Measurements from ENCODE around the gene CBX1.

Gene CBX1

DNA sequence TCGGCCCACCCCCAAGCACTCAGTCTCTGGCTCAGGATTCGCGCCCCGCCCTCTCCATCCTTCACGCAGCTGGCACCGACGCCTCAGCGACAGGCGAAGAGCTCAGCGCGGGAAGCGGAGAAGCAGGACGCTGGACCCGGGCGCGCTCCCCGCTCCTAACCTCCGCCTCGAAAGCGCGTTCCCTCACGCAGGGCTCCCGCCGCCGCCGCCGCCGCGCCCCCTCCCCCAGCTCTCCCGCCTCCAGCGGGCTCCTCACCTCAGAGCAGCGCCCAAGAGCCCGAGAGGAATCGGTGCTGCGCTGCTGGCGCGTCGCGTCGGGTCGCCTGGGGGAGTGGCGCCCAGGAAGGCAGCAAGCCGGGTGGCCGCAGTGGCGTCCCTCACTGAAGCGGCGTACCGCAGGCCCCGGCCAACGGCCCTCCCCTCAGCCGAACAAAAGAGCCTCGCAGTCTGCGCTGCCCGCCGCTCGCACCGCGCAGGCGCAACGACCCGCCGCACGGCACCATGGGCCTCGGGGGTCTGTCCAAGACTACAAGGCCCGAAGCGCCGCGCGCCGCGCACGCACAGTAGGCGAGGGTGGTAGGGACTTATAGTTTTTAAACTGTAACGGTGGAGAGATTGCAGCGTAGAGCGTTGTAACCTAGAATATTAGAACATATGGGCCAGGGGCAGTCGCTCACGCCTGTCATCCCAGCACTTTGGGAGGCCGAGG lies at the start of gene CBX1:
TSS of gene CBX1 (minus strand) at position 467 of the 709 bp plus-strand sequence. CDS start 24,474 bp downstream, outside the sequence.
- peak; percentile 90 for DNase-seq (ENCODE audit: low read depth)

DNA sequence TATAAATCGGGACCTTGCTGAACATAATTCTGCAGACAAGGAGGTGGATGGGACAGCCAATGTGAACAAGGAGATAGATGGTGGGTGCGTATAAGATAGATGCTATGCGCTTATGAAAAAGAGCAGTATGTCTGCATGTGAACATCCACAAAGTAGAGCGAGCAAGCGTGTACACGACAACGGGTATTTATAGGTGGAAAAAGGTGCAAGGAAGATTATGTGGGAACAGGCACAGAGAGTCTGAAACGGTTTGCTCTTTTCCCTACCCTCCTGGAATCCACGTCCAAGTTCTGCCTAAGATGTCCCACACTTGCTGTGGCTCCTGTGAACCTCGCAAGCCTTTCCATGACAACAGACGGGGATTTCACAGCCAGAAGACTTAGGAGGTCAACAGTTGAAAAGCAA lies 49.3 kb upstream of the CBX1 start:
- DNase-seq (ENCODE audit: low read depth) = no peak

DNA sequence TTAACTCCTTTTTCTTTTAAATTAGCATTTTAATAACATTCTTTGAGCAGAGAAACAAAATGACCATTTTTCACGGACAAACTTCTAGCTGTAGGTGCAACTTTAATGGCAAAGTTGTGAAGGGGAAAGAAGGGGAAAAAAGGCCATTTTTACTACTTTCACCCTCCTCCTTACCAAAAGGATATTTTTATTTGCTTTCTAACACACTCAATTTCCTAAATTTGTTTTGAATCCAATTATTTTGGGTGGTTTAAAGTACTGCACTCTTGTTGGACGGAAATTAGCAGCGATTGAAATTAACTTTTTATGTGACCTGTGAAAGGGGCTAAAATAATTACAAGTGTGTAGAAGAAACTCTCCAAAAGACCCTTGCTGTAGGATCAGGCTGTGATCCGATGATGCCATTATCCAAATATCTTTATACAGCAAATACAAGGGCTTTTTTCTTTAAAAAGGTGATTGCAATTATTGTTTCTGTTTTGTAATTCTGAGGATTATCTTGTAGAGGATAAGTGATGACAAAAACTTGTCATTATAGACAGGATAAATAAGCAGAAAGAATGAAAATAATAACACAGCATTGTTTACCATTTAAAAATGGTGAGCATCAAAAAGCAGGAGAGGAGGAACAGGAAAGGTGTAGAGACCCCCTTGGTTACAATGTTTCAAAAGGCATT lies 48.6 kb upstream of the CBX1 start:
- no peak for DNase-seq (ENCODE audit: low read depth)

DNA sequence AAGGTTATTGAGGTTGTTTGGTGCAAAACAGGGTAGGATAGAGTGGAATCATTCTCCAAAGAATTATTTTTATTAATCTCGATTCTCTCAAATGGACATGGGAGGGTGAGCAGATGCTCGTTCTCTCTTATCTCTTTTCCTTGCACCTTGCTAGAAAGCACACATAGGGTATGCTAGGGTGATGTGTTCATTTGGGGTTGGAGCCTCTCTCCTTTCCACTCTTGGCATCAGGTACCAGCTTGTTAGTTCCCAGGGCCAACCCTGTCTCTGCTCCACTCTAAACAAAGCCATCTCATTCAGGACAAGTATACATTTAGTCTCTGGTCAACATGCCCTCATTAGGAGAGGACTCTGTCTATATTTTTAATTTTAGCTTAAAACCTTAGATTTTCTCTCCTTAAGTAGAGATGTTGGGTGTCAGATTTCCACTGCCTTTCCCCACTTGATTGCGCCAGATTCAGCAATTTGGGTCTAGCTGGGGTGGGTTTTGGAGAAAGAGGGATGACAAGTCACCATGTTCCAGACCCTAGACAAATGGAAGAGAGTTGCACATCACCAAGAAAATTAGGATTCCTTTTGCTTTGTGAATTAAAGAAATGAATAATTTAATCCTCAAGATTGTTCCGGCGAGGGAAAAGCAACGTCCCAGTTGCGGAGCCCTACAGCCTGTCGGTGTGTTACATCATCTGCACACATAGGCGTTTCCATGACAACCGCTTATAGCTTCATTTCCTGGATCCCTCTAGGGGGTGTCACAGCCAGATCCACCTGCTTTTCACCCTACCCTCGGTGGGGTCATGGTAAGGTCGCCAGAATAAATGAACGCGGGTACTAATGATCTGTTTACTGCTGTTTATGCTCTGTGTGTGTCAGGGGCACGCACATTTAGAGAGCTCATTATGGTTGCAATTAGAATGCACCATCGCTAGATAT lies 47.8 kb upstream of the CBX1 start:
- no peak for DNase-seq (ENCODE audit: low read depth)

DNA sequence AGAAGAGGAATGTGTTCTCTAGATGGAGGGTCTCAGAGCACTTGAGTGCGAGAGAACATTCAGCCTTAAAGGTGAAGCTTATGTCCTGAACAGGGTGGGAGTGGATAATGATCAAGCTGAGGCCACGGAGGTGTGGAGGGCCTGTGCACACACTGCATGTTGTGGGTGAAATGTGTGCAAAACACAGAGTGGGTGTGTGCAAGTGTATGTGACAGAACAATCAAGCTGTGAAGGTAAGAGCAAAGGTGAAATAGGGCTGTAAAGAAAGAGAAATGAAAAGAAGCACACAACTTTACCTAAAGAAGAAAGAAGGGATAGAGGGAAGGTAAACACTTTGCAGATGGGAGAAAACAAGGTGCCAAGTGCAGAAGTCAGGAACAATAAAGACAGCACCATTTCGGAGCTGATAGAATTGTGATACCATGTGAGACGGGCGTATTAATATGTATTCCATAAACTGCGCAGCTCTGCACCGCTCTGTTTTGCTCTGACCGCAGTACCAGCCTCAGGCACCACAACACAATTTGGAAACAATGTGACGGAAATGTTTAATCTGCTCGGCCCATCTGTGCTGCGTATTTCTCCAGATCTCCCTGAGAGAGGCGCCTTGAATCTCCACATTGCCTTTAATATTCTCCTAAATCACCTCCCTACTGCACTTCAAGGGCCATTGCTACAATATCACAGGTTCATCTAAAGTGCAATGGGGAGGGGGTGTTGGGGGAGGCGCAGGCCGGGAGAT lies 46.9 kb upstream of the CBX1 start:
- no peak for DNase-seq (ENCODE audit: low read depth)

DNA sequence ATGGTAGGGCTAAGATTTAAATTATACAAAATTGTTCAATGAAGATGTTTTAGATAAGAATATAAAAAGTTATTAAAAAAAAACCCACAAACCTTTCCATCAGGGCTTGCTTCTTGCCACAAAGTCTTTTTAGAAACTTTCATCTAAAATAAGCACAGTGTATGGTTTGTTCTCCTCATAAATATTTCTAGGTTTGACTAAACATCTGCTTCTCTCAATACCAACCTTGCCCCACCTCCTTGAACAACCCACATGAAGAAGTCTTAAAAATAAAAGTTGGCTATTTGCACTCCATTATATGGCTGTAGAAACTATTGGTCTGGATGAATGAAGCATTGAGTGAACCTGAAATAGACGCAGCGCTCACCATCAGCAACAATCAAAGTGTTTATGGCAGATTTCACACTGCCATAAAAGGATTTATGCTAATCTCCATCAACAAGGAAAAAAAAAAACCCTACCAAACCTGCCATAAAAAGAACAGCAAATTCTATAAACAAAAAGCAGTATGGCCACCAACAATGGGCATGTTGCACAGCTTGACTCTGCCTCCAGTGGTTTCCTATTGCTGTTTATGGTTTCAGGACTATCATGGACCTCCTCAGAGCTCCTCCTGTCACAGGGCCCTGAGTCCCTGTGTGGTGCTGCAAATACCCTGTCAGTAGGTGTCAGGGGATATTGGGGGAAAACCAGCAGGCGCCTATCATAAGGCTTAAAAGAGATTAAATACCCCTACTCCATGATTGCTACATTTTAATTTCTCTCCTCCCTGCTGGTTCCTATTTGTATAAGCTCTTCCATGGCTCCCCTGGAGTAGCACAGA lies 43.9 kb upstream of the CBX1 start:
- DNase-seq (ENCODE audit: low read depth) = no peak

DNA sequence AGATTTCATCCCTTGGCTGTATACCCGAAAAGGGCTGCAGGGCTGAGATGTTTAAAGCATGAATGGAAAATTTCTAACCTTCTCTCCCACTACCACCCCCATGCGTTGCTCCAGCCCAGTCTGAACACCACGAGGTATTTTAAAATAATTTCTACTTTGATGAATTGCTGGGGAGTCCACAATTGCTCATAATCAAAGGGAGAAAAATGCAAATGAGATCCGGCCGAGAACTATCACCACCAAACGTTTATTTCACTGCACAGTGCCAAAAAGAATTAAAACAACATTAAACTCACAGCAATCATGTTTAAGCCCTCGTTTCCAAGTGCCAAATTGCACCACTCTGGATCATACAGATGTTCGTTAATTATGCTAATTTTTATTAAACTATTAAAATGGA lies 43.0 kb upstream of the CBX1 start:
- DNase-seq (ENCODE audit: low read depth) = no peak

DNA sequence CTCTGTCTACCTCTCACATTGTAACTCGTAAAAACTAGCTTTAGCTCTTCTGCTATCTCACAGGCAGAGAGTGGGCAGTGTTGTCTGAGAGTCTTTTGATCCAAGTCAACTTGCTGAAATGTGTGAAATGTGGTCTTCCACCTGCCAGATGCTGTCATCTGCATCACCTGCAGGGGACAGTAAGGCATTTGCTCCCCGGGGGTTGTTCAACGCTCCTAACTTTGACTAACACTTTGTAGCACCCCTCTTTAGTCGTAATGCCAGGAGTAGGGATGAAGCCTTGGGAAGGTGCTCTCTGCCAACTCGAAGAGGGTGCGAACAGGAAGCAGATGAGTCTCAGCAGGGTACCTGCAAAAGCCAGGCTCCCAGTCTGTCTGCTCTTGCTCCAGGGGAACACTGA lies 42.4 kb upstream of the CBX1 start:
- DNase-seq (ENCODE audit: low read depth) = no peak

DNA sequence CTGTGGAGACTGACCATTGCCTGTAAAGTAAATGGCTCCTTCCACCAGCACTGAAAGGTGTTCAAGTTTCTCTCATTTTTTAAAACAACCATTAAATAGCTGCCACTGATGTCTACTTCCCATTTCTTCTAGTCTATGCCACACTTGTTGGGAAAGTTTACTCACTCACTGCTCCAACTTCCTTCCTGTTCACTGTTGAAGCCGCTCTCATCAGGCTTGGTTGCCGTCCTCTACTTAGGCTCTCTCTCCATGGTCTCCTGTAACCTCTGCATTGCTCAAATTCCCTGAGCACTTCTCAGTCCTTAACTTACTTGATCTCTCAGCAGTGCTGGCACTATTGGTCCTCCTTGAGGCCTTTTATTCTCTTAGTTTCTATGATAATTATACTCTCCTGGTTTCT lies 38.7 kb upstream of the CBX1 start:
- no peak for DNase-seq (ENCODE audit: low read depth)

DNA sequence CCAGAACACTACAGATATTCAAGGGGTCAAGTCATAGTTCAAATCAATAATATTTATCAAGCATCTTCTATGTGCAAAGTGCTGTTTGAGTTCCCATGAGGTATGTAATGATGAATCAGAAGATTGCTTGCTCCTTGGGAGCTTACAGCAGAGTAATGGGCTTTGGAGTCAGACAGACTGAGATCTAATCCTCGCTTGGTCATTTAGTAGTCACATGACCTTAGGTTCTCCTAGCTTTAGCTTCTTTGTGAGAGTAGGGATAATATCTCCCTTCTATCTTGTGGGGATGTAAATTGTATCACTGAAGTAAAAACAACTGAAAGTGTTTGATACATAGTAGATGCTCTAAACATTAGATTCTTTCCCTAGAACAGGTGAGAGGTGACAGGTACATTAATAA lies 36.4 kb upstream of the CBX1 start:
- DNase-seq (ENCODE audit: low read depth) = no peak

DNA sequence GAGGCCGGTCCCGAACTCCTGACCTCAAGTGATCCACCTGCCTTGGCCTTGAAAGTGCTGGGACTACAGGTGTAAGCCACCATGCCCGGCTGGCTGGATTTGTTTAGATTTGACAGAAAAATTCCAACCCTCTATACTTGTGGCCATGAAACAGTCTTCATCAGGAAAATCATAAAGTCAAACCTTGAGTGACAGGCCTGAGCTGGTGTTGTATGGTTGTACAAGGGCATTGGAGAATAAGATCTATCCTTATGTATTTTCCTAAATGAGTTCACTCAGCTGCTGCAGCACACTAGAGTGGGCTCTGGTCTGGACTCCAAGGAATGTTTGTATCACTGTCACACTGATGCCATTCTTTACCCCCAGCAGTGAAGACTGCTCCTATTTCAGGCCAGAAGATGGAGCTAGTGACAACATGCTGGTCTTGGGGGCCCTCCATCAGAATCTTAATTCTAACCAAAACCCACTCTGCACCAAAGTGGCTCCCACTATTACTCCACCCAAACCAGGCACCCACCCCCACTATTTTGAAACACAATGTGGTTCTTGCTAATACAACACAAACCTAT lies 33.7 kb upstream of the CBX1 start:
- no peak for DNase-seq (ENCODE audit: low read depth)

DNA sequence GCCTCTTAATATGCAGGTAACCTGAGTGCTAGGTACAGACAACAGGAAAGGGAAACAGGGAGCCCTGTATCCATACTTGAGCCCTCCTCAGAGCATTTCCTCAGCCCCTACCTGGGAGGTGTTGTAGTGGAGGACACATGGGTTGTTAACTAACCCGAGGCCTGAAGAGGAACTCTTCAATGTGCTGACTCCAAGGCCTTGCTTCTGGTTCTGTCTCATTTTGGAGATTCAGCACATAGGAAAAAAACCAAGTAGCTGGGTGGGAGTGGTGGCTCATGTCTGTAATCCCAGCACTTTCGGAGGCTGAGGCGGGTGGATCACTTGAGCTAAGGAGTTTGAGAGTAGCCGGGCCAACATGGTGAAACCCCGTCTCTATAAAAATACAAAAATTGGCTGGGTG lies 31.1 kb upstream of the CBX1 start:
- no peak for DNase-seq (ENCODE audit: low read depth)

DNA sequence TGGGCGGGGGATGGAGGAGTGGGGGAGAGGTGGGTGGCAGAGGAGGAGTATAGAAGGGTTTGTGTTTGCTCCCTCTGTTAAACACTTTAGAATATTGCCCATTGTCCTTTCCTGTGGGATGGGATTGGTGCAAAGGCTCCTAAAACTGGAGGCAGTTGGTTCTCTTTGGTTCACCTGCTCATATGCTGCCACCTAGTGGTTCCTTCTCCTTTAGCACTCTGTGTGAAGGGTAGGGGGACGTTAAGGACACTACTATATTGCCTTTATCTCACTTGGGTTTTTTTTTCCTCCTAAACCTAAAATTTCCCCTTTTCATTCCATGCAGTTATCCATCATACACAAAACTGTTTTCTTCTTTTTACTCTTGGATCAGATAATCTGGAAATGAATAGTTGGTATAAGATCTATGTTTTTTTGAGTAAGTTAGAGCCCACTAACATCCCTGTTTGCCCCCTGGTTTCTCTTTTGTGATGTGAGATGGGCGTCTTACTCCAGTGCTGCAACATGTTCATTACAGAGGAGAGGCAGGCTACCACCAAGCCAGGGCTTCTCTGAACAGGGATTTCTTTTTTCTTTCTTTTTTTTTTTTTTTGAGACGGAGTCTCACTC lies 30.0 kb upstream of the CBX1 start:
- peak; percentile 42 for DNase-seq (ENCODE audit: low read depth)

DNA sequence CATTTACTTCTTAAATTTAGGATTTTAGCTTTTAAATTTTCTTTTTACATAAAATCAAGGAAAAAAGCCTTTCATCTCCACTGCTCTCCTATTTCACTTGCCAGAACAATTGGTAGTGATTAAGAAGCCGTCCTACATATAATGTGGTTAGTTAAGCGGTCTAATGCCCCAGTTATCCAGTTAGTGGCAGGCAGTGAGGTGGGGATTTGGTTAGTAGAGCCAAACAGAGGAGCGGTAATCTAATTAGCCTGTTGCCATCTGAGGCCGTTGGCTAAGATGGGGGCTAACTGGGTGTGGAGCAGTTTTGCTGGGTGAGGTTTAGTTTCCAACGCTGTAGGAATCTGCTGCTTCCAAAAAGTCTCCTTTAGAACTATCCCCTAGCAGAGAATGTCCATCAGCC lies 28.7 kb upstream of the CBX1 start:
- DNase-seq (ENCODE audit: low read depth) = no peak

DNA sequence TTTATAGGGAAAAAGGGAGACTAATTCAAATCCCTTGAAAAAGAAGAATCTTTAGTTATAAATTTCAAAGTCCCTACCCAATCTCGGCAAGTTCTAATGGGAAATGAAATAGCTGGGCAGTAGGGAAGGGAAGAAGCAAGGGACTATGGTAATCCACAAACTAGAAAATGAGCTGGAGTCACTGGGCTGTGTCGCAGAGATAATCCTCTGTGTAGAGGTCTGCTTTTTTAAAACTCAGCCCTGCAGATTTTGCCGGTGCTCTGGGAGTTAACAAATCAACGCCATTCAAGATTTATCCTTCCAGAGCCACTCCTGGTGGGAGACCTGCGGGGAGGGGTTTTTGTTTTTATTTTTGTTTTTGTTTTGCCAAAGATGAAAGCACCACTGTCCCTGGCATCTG lies 27.1 kb upstream of the CBX1 start:
- DNase-seq (ENCODE audit: low read depth) = no peak

DNA sequence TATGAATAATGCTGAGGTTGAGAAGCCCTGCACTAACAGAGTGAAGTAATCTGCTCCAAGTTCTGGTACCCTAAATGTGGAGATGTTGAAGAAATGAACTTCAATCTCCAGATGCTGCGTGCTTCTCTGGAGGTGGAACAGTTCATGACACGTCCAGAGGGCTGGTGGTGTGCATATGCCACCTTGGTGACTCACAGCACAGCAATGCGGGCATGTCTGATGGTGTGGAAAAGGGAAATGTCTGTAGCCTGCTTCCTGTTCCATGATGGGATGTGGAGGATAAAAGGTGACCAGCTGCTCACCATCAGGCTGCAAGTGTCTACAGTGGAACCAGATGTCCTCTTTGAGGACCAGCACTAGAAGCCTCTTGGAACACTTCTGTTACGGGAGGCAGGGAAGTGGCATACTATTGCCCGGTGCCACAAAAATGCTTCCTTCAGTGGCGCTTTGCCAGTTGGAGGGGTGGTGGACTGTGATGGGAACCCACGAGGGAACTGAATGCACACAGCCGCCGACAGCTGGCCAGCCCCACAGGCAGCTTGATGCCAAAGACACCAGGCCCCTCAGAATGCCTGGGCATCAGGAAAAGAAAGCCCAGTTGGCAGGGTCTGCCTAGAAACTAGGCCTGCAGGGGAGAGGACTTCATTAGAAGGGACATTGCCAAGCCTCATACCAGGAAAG lies 26.2 kb upstream of the CBX1 start:
- DNase-seq (ENCODE audit: low read depth) = no peak

DNA sequence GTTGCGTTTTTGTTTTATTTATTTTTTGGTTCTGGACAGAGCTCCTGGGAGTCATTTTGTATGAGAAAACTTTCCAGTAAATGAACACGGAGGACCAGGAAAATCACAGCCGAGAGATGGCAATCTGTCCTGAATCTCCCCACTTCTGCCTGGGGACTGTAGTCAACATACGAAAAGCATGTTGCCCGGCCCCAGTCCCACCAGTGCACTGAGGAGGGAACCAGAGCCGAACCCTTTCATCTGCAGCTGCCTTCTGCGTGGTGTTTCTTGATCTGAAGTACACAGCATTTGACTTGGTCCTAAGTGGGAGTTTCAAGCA lies 25.2 kb upstream of the CBX1 start:
- DNase-seq (ENCODE audit: low read depth) = no peak

DNA sequence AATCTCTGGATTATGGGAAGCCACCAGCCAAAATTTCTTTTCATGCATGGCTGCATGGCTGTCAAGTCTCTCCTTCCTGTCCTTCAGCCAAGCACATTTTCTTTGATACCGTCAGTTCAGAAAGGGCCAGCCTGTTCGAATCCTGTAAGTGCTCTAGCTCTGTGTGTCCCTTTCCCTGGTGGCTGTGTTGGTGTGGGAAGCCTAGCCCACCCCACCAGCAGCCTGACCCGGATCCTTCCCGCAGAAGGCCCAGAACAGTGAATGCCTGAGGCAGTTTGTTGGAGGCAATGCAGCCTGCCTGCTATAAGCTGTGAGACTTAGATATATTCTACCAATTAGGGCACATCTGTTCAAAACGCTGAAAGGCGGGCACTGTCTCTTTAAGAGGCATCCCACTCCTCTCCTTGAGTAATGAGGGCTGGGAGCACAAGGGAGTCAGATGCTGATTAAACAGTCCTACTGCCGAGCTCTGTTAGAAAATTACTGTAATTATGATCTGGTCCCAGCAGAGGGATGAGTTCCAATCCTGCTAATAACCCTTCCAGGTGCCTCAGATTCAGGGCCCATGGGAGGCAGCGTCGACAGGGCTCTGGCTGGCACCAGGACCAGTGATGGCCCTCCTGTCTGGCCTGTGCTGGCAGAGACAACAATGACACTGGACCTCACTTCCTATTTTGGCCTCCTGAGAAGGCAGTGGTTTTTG lies 24.7 kb upstream of the CBX1 start:
- no peak for DNase-seq (ENCODE audit: low read depth)

DNA sequence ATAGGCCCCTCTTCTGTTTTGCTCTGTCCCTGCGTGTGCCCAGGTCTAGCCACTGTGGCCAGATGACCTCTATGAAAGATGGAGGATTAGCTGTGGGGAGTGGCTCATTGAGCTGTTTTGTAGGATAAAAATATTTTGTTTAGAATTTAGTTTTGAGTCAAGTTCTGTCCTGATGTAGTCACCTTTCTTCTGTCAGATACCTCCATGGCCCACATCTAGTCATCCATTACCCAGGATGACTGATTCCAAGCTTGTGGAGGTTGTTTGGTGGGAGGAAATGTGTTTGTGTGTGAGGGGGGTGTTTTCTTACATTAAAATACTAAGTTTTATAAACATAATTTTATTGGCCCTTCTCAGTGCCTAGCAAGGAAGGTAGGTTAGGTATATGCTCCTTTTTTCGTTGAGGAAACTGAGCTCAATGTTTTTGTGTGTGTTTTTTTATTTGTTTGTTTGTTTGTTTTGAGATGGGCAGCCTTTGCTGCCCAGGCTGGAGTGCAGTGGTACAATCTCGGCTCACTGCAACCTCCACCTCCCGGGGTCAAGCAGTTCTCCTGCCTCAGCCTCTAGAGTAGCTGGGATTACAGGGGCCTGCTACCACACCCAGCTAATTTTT lies 22.6 kb upstream of the CBX1 start:
- DNase-seq (ENCODE audit: low read depth) = no peak

Measured in activated gamma-delta T cell treated with anti-CD3 and anti-CD28 coated beads, Interleukin-2, amount 50 U/mL, for 16 hours (primary cell).